ENCODE measurements around the gene CIZ1. TPM values are rescaled to one million over a fixed set of nuclear protein-coding genes. Genes with fewer than 3 reads are reported as not detected.

Gene CIZ1
- 37.4 and 61.9 TPM in 2 replicates for total RNA-seq

GRCh38 chr9:128191406-128192046, at the start of gene CIZ1:
CIZ1 (minus strand) TSS chr9:128191572; CDS start chr9:128190857, 715 bp downstream.

GRCh38 chr9:128203024-128203706, 11.8 kb upstream of the CIZ1 start, which contains the start of gene DNM1:
DNM1 (plus strand) TSS chr9:128203379; CDS start chr9:128203471, 92 bp downstream.

GRCh38 chr9:128159784-128160602, 31.4 kb downstream of the CIZ1 start, which contains the start of gene BBLN:
BBLN (plus strand) TSS chr9:128160265; CDS start chr9:128160408, 143 bp downstream.

GRCh38 chr9:128149001-128149701, 42.2 kb downstream of the CIZ1 start, which contains the start of gene LCN2:
LCN2 (plus strand) TSS chr9:128149453; CDS start chr9:128149526, 73 bp downstream.

GRCh38 chr9:128127568-128127989, 63.8 kb downstream of the CIZ1 start, which contains the start of gene PTGES2:
PTGES2 (minus strand) TSS chr9:128127729; CDS start chr9:128127717, 12 bp downstream.

Other genes with a start within 250 kb of the CIZ1 start
- 5.3 and 6.6 TPM in 2 replicates for gene EEIG1, start 210.6 kb downstream of the CIZ1 start, total RNA-seq
- gene NAIF1, start 124.3 kb downstream of the CIZ1 start, total RNA-seq, result 6.6 and 11.5 TPM in 2 replicates
- 14.8 and 15.6 TPM in 2 replicates for gene SLC25A25, start 123.3 kb downstream of the CIZ1 start, total RNA-seq
- 55.6 and 70.1 TPM in 2 replicates for gene PTGES2, start 63.8 kb downstream of the CIZ1 start, total RNA-seq
- 1.8 TPM in 1 of 2 replicates, not detected in the other for gene LCN2, start 42.1 kb downstream of the CIZ1 start, total RNA-seq
- 265 and 358 TPM in 2 replicates for gene BBLN, start 31.3 kb downstream of the CIZ1 start, total RNA-seq
- gene DNM1, start 11.8 kb upstream of the CIZ1 start, total RNA-seq, result 8.7 and 23.2 TPM in 2 replicates
- 77.1 and 120 TPM in 2 replicates for gene GOLGA2, start 84.4 kb upstream of the CIZ1 start, total RNA-seq
- gene SWI5, start 84.7 kb upstream of the CIZ1 start, total RNA-seq, result 29.1 and 45.1 TPM in 2 replicates
- gene TRUB2, start 130.9 kb upstream of the CIZ1 start, total RNA-seq, result 12.9 and 20.2 TPM in 2 replicates
- 34.3 and 59.9 TPM in 2 replicates for gene COQ4, start 131.3 kb upstream of the CIZ1 start, total RNA-seq
- 16.4 and 26.8 TPM in 2 replicates for gene SLC27A4, start 149.0 kb upstream of the CIZ1 start, total RNA-seq
- 37.8 and 39.4 TPM in 2 replicates for gene URM1, start 179.8 kb upstream of the CIZ1 start, total RNA-seq
- gene CERCAM, start 229.3 kb upstream of the CIZ1 start, total RNA-seq, result 99.9 and 144 TPM in 2 replicates